CD4-positive, alpha-beta T cell treated with Interleukin-15 for 1 hour (primary cell): ENCODE data around the gene RPL23.
A peak's percentile ranks its signal among the peaks of the same experiment; 100 is the strongest.

Source experiments
- DNase-seq: peaks from one replicate; pipeline ENCODE4 v3.0.0-alpha.2; 2020

The RPL23 gene

DNA sequence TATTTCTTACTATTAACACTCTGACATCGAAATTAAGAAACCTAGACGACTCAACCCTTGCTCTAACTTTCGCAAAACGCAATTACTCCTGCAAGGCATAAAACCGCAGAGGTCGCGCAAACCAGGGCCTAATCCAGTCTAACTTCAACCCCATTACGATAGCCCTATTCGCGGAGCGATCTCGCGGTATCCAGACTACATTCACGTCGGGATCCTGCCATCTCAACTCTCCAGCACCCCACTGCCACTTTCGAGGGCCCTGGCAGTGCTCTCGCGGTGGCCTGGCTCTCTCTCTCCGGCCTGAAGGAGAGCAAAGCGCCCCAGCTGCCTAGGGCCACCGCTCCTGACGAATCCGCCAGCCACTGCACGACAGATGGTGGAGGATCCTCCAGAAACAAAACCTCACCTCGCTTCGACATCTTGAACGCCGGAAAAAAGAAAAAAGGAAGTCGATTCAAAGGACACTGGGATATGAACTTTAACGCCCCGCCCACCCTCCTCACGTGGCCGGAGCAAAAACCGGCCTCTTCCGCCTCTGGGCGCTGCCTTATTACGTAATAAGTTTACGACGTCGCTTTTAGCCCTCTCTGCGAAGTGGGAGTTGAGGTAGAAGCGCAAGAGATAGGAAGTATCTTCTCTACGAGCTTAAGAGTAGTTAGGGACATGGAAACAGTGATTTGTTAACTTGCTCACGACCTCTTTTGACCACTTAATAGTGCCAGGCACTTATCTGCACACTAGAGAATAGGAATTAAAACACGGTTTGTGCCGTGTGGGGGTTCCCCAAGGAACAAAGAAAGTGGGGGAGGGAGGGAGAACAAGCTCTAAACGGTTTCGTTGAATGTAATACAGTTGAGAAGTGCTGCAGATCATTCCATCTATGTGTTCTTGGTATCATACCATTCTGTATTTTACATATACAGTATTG lies at the start of gene RPL23:
TSS of gene RPL23 (minus strand) at position 430 of the 928 bp plus-strand sequence. CDS start at position 419, 11 bp downstream.
- DNase-seq, result peak; percentile 94

DNA sequence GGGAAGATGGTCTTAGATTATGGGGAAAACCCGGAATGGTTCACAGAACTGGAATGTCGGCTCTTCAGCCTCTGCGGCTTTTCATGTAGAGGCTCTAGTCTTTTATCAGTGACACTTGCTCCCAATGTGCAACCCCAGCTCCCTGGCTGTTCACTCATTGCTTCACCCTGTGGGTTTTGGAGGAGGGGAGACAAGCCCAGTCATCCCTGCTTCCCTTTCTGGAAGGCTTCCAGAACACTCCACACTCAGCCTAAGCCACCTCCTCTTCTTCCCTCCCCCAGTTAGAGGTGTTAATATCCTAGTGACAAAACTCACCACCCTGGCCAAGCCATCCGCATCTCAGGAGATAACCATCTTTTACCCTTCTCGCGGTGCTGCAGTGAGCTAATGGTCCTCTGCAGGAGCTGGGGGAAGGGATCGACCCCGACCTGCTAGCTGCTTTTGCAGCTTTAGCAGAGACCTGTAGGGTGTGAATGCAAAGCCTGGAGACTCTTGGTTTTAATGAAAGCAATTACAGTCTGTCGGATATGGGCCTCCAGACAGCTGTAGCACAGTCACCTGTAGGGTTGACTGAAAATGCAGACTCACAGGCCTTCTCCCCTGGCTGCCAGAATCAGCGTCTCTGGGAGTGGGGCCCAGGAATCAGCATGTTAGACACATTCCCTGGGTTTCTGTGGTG lies 47.6 kb upstream of the RPL23 start:
- peak; percentile 55 for DNase-seq

GRCh38 chr17:38899421-38899820 lies 45.9 kb upstream of the RPL23 start:
- no peak for DNase-seq

- peak; percentile 88 for DNase-seq
These were observed 45.4 kb upstream of the RPL23 start for GRCh38 chr17:38898812-38899348.

DNA sequence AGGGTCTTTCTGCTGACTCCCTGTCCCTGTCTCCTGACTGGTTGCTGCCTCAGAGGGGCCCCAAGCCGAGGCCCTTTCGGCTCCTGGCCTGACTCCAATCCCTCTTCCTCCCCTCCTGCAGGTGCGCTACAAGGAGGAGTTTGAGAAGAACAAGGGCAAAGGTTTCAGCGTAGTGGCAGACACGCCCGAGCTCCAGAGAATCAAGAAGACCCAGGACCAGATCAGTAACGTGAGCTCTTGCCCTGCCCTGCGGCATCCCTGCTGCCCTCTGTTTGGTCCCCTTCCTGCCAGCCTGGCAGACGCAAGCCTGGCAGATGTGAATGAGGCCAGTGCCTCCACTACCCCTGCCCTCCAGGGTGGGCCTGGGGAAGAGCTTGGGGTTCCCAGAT lies 44.8 kb upstream of the RPL23 start:
- DNase-seq, result no peak

GRCh38 chr17:38897671-38898290 lies 44.3 kb upstream of the RPL23 start:
- no peak for DNase-seq

- no peak for DNase-seq
These were observed 43.7 kb upstream of the RPL23 start for GRCh38 chr17:38897176-38897575.

DNA sequence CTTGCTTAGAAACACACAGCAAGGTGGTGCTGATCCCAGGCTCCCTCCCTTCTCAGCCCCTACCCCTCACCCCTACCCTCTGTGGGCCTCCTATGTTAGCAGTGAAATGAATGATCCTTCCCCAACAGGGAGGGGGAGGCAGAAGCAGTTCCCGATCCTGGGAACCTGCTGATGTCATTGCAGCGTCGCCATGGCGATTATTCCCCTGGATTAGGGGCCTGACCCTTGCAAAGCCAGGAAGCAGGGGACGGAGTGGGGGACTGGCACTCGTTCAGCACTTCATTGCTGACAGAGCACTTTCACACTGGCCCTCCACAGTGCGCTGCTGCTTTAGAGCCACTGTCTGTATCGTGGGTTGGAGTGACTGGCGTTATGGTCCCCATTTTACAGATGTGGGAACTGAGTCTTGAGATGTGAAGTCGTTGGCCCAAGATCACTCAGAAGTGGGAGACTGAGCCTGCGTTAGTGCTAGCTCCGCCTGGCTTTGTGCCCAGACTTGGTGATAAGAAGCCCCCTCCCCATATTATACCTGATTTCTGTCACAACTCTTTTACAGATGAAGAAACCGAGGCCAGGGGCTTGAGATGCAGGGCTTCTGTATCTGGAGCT lies 42.9 kb upstream of the RPL23 start:
- no peak for DNase-seq

DNA sequence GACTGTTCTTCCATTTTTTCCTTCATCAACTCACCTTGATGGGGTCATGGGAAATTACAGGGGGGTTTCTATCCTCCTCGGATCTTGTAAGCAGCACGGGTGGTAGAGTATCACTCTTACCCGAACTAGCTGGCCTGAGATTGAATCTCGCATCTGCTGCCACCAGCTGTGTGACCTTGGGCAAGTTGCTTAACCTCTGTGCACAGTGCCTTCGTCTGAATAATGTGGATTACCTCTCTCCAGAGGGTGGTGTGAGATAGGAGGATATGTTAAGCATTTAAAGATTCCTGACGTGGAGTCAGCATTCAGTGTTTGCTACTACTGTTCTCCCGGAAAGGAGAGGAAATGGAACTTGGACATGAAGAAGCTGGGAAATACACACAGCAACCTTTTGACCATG lies 40.8 kb upstream of the RPL23 start:
- DNase-seq, result no peak

DNA sequence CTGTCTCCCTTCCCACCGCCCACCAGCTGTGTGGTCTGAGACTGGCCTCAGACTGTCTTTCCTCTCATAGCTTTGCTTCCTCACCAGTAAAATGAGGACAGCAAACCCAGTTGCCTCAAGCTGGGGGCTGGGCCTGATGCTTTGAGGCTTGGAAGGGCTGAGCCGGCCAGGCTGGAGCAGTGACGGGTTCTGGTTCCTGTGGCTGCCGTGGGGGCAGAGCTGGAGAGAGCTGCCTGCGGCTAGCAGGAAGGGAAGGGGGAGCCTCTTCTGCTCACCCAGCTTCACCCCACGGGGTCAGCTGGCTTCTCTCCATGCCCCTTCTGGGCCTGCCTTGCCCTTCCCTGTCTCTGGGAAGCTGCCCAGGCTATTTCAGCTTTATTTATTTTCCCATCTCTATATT lies 40.1 kb upstream of the RPL23 start:
- DNase-seq, result no peak

DNA sequence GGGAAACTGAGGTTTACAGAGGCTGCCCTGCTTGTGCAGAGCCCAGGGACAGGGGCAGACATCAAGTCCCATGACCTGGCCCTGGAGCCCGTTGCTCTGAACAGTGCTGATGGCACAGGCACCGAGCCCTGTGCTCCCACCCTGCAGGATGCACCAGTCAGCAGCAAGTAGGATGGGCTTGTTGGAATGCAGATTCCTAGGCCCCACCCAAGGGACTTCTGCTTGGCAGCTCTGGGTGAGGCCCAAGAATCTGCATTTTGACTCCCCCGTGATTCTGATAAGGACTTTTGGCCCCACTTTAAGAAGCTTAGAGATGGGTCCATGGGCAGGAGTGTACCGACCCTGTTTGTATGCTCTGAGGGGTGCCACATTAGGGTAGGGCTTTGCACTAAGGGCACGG lies 39.6 kb upstream of the RPL23 start:
- no peak for DNase-seq

DNA sequence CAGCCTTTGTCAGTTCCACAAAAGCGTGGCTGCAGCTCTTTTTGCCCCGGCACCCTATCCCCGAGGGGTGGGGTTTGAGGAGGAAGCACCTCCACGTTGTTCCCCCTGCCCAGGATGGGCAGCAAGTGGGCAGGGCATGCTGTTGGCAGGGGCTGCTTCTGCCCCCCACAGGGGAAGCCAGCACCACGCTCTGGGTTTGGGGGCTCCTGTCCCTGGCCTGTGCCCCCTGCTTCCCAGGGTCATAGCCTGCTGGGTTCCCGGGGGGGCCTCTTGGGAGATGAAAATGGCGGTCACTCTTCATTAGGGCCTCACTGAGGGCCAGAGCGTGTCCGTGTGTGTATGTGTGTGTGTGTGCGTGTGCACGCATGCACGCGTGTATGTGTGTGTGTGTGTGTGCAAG lies 39.1 kb upstream of the RPL23 start:
- DNase-seq, result no peak

- no peak for DNase-seq
These were observed 38.6 kb upstream of the RPL23 start for GRCh38 chr17:38892083-38892482.

- no peak for DNase-seq
These were observed 37.9 kb upstream of the RPL23 start for GRCh38 chr17:38891441-38891840.

DNA sequence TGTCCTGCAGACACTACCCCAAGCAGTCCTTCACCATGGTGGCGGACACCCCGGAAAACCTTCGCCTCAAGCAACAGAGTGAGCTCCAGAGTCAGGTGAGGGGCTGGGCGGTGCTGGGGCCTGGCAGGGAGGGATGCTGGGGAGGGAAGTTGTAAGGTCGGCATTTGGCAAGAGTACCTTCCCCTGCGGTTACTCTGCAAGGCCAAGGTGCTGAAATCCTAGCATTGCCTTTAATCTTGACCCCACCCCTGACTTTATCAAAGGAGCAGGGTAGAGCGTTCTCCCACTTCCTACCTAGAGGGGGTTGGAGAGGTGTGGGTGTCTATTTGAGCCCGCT lies 36.9 kb upstream of the RPL23 start:
- DNase-seq, result no peak

DNA sequence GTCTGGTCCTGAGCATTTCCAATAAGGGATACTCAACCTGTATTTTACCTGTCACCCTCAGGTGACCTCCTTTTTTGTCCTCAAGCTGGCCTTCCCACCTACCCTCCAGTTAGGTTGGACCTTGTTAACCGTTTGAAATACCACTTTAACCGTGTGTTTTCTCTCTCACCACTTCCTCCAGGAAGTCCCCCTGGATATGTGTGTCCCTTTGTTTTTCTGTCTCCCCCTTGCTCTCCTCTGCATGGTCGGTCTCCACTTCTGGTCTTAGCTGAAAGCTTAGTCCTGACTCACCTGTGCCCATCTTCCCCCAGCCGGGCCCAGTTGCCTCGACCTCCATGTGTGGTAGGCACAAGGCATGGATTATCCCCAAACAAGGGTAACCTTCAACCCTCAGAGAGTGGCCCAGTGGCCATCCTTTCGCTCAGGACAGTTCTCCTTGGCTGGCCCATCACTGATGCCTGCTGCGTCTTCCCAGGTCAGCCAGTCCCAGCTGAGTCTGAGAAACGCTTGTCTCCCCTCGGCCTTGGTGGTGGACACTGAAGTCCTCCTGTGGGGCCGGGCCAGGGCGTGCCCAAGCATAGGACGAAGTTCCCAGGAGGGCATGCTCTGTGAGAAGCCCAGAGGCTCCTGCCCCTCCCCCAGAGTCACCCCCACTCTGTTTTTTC lies 36.4 kb upstream of the RPL23 start:
- no peak for DNase-seq

GRCh38 chr17:38888842-38889241 lies 35.3 kb upstream of the RPL23 start:
- no peak for DNase-seq

DNA sequence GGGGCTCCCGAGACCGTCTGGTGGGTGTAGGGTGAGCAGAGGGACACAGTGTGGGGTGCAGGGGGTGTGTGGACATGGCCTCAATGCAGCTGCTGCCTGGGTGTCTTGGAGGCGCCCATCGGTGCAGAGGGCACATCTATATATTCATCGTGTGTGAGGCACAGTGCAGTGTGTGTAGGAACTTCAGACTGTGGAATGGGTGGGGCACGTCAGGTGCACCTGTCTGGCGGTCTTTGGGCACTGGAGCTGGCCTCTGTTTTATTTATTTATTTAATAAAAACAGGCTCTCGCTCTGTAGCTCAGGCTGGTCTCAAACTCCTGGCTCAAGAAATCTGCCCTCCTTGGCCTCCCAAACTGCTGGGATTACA lies 33.1 kb upstream of the RPL23 start:
- no peak for DNase-seq

GRCh38 chr17:38885728-38886642 lies 32.5 kb upstream of the RPL23 start:
- DNase-seq, result no peak

DNA sequence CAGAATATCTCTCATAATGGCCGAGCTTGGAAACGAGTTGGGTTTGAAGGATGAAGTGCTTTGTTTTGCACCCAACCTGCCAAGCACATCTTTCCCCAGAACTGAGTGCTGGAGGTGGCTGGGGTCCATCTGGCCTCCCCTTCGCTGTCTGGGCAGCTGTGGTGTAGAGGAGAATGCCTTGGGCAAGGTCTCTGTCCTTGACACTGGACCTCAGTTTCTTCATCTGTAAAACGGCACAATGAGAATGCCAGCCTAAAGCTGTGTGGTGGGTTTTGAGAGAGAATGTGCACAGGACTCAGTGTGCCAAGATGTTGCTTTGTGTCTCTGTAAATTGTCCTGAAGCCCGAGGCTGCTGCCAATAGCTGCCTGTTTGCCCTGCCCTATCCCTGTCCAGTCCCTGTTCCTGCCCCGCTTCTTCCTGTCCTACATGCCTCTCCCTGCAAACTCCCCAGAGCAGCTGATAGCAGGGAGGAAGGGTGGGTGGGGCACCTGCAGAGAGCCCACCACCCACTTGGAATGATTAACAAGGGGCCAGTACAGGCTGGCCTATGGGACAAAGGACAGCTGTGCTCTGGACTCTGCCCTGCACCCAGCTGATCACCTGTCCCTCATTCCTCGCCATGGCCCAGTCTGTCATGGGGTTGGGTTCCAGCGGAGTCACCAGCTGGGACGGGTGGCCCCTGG lies 31.7 kb upstream of the RPL23 start:
- DNase-seq, result no peak
